ENCODE measurements around the gene AGAP2.

AGAP2 gene

DNA sequence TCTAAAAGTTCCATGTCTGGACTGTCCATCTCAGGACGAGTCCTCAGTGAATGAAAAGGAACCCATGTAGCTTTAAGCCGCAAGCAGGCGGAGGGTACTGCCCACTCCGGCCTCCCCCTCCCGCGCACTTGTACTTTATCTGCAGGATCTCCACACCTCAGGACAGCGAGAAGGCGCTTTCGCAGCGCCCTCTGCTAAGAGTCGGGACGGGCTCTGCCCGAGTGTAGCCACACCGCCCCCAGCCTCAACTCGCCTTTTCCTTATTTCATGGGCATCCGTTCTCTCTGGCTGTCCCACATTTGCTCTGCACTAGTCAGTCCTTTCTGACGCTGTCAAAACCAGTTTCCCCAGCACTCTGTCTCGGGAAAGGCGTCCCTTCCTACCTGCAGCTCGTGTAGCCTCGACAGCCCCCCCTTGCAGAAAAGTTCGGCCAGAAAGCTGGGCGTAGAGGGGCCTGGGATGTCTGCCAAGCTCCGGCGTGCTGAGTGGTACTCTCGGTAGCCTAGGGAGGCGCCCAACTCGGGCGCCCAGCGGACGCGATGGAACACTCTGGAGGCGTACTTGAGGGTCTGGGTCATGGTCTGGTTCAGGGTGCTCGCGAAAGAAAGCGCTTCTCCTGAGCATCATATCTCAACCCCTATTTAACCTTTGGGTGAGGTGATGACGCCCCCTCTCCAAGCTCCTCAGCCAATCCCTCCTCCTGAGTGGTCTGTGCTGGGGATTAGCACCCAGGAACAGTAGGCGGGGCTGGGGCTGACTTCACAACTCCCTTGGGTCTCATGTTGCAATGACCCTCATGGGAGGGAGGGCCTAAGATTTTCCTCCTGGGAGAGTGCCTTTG, 28.1 kb upstream of the AGAP2 start, which contains the start of gene CYP27B1:
CYP27B1 (minus strand) TSS at position 615 of the 841 bp plus-strand sequence; CDS start at position 578, 37 bp downstream.
- DNase-seq: peak; percentile 64

DNA sequence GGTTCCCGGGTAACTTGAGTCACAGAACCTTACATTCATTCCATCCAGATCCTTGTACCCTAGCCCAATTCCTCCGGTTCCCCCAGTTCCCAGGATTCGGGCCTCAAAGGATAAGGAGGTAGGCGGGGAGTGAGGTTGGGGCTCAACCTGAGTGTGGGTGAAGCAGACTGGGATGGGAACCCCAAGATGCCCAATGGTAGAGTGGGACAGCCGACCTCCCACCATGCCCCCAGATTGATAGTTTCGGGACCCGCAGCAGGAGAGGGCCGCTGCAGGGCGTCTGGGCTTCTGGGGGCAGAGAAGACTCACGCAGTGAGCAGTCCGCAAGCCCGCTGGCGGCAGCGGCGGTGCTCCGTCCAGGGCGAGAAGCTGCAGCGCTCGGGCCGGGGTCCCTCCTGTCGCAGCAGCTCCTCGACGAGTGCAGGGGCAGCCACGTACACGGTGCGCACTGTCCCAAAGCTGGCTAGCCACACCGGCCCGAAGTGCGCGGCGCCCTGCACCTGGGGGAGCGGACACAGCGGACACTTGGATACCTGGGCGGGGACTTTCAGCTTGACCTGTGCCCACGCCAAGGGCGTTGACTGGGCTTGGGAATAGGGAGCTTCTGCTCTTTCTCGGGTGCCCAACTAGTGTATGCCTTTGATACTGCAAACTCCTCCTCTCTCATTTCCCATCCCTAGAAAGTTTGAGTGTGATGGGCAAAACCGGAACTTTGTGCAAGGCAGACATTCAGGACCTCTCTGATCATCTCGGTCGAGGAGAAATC, 27.3 kb upstream of the AGAP2 start:
- no peak for DNase-seq

- no peak for DNase-seq
Observed at GRCh38 chr12:57765003-57765697, 26.6 kb upstream of the AGAP2 start.

DNA sequence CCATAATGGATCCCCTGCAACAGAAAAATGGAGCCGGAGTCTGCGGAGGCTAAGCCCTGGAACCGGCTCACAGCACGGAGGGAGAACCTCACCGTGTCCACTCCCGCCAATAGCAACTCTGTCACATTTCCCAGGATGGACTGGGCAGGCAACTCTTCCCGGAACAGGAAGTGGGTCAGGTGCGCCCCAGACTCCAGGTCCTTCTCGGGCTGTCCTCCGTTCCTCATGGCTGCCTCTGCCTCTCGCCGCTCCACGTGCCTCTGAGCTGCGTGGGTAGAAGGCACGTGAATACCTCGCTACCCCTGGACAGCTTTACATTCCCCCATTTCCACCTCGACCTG, 26.1 kb upstream of the AGAP2 start:
- no peak for DNase-seq

DNA sequence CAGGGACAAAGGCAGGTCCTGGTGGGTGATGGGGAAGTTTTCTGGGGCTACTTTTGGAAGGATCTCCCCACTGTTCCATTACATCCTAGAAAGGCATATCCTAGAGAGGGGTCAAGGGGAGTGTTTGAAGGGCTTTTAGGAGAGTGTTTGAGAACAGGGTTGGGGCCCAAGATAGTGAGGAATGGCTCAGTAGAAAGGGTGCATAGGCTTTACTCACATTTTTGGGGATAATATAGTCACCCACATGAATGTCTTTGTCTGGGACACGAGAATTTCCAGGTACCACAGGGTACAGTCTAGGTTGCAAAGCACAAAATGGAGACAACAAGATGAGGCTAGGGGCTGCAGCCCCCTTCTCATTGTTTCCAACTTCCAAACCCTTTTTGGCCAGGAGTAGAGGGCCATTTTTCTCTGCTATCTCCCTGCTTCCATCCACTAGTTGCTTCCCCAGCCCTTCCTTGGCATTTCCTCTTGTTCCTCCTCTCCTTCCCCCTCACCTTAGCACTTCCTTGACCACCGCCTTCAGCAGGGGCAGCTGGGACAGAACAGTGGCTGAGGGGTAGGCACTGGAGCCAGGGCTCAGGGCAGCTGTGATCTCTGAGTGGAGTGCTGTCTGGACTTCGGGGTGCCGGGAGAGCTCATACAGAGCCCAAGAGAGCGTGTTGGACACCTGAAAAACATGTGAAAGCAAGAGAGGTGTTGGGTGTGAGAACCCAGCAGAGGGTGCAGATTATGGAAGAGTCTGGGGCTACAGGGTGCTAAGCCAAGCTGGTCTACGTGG, 25.5 kb upstream of the AGAP2 start:
- DNase-seq: no peak

DNA sequence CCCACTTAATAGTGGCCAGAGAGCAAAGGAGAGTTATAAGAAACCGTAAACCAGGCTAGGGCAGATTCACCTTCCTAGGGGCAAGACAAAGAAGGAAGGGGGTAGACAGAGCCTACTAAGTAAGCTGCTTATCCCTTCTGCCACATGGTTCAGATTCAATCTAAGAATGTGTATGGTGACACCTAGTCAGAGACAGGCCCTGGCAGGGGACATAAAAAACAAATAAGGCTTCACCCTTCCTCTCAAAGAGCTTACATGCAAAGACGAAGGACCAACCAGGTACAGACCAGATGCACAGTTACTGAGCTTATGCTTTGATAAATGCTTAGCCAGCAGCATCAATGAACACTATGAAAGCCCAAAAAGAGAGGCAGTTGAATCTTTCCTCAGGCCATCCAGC, 23.9 kb upstream of the AGAP2 start:
- no peak for DNase-seq

DNA sequence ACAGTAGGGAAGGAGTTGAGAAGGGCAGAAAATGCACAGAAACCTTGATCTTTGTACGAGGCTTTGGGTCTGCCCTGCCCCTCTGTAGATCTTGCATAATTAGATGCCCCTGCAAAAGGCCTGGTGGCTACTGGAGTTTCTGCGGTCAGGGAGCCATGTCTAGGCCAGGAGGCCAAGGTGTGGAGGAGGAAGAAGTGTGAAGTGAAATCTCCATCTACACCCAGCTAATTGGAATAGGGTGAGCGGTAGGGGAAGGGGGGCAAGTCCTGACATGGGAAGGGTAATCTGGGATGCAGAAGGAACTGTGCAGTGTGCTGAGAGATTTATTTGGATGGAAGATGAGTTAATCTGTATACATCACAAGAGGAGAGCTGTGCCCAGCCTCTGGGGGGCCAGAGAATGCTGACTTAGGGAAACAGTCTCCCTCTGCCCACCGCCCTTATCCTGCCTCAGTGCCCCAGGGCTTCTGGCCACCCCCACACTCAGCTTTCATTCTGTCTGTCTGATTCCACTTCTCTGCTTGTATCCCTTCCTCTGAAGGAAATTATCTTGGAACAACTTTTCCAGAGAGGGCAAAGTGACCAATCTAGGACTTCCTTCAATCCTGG, 23.0 kb upstream of the AGAP2 start:
- DNase-seq: no peak

GRCh38 chr12:57760347-57760982, 21.9 kb upstream of the AGAP2 start:
- no peak for DNase-seq

DNA sequence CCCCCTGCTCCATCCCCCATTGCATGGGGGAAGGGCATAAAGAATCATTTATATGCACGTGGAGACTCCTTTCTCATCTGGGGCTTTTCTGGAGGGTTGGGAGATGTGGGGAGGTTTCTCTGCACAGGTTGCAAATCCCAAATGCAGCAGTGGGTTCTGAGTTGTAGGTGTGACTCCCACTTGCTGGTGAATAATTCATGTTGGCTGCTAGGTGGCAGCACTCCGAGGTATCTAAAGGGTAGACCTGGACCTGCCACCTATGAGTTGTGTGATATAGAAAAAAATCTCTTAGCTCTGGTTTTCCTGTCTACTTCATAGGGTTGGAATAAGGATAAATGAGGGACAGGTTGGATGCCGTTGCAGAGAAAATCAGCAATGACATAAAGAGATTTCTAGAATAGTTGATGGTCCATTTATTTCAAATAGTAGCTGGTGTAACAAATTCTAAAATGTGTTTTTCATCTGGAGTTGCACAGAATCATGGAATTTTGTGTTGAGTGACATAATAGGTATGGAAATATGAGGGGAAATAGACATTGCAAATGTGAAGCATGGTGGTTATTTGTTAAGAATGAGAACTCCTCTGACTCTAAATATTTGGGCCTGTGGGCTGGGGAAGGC, 20.9 kb upstream of the AGAP2 start:
- no peak for DNase-seq

- DNase-seq: no peak
Observed at GRCh38 chr12:57758552-57759359, 20.2 kb upstream of the AGAP2 start.

- no peak for DNase-seq
Observed at GRCh38 chr12:57757771-57758170, 19.2 kb upstream of the AGAP2 start.

DNA sequence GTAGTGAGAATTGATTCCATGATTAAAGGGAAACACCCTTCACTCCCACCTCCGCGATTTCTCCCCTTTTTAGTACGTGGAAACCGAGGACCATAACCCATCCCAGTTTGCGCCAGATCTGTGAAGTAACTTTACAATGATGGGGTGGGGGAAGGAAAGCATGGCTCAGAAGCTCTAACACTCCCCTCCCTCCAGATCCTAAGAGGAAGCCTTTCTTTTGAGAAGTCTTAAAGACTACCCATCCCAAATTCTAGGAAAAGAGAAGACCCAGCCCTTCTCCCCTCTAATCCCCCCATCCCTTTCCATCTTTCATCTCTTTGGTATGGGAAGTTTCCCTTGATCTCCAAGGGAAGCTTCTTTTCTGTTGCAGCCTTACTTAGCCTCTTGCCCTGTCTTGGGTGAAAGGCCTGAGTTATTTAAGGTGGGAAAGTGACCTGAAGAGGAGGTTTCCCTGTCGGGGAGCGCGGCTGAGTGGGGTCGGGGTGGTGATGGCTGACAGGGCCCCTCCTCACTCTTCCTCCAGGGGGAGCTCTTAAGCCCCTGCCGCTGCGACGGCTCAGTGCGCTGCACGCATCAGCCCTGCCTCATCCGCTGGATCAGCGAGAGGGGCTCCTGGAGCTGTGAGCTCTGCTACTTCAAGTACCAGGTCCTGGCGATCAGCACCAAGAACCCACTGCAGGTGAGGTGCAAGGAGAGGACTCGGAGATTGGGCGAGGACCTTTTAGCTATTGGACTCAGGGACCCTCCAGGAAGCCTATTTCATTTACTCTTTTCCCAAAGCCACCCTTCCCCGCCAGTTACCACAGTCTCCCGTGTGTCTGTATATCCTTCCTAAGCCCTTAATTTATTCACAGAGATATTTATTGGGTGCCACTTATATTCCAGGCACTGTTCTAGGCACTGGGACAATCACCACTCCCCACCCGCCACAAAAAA, 18.1 kb upstream of the AGAP2 start:
- no peak for DNase-seq

GRCh38 chr12:57755454-57756372, 17.2 kb upstream of the AGAP2 start:
- peak; percentile 39 for DNase-seq

- no peak for DNase-seq
Observed at GRCh38 chr12:57755194-57755453, 16.6 kb upstream of the AGAP2 start.

- peak; percentile 98 for DNase-seq
Observed at GRCh38 chr12:57754411-57755193, 16.1 kb upstream of the AGAP2 start, which contains the start of gene MARCHF9. MARCHF9 (plus strand) TSS chr12:57755103; CDS start chr12:57755529, 426 bp downstream.

GRCh38 chr12:57753756-57754337, 15.3 kb upstream of the AGAP2 start:
- no peak for DNase-seq

DNA sequence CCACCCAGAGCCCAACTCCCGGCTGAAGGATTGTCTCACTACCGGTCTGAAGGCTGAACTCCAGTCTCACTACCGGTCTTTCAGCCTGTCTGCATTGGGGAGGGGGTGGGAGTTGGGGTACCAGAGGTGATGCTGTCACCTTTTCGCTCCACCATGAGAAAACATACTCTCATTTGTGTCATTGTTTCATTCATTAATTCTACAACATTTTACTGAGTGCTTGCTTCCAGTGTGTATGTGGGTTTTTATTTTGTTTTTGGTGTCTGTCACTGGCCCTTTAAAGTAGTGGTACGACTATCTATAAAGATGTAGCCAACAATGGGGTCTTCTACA, 14.1 kb upstream of the AGAP2 start:
- DNase-seq: no peak

Data from NCI-H510A (cell line).